NB4 (cell line): Measurements from ENCODE around the gene PGM1.

Experiments
- DNase-seq: peaks from one replicate; pipeline ENCODE4 v3.0.0; 2010; ENCODE audit warnings: low read depth
- H3K4me3 ChIP-seq: one replicate; pipeline ENCODE4 v1.5.1; 2011; ENCODE audit warnings: mild to moderate bottlenecking, low read depth, low read length, moderate library complexity
- CTCF ChIP-seq: IDR thresholded peaks from one replicate; pipeline ENCODE4 v1.5.1; 2012; ENCODE audit warnings: low read depth, low read length
- MAX ChIP-seq: IDR thresholded peaks from 2 replicates; pipeline ENCODE4 v1.6.1; 2011; ENCODE audit warnings: low read depth, low read length
- MYC ChIP-seq: IDR thresholded peaks from 2 replicates; pipeline ENCODE4 v1.6.1; 2011; ENCODE audit warnings: low read depth, low read length
- POLR2A ChIP-seq: IDR thresholded peaks from 2 replicates; pipeline ENCODE4 v1.6.1; 2011; ENCODE audit warnings: mild to moderate bottlenecking; ENCODE audit not compliant: insufficient read length; ENCODE audit errors: extremely low read depth

Gene PGM1

GRCh38 chr1:63686696-63687095, 93.5 kb downstream of the PGM1 start:
- no peak for DNase-seq
- no peak overlapping the region for H3K4me3 ChIP-seq
- TF ChIP-seq POLR2A (no peak), MAX (no peak), CTCF (no peak), MYC (no peak)

- H3K4me3 ChIP-seq: no peak overlapping the region
- DNase-seq: no peak
- no peak for TF ChIP-seq MAX
- TF ChIP-seq POLR2A: no peak
- no peak for TF ChIP-seq CTCF
- no peak for TF ChIP-seq MYC
Observed at GRCh38 chr1:63688302-63688890, 95.2 kb downstream of the PGM1 start.

- no peak for DNase-seq
- no peak overlapping the region for H3K4me3 ChIP-seq
Observed at GRCh38 chr1:63690966-63691700, 97.9 kb downstream of the PGM1 start.

GRCh38 chr1:63691701-63692425, 98.7 kb downstream of the PGM1 start:
- TF ChIP-seq CTCF: peak; percentile 60
- TF ChIP-seq POLR2A: no peak
- peak; percentile 16; the same call in 1 of the 2 replicates for TF ChIP-seq MAX
- TF ChIP-seq MYC: peak; percentile 20; the same call in 1 of the 2 replicates
- peak; percentile 67 for DNase-seq

More at GRCh38 chr1:63690966-63691700, 97.9 kb downstream of the PGM1 start:
- TF ChIP-seq CTCF (no peak), MYC (no peak), POLR2A (no peak), MAX (no peak)

GRCh38 chr1:63693944-63694571, 100.8 kb downstream of the PGM1 start:
- H3K4me3 ChIP-seq: no peak overlapping the region
- TF ChIP-seq CTCF: no peak
- no peak for TF ChIP-seq MYC
- no peak for TF ChIP-seq MAX
- no peak for TF ChIP-seq POLR2A
- peak; percentile 18 for DNase-seq

More at GRCh38 chr1:63691701-63692425, 98.7 kb downstream of the PGM1 start:
- no peak overlapping the region for H3K4me3 ChIP-seq
